ENCODE measurements around the gene C1orf226.
"Not testable (repeated sequence)": the region's sequence is repeated elsewhere in the genome, so short reads cannot be mapped to it uniquely, and the experiment has no call there.

The C1orf226 gene, protein sequence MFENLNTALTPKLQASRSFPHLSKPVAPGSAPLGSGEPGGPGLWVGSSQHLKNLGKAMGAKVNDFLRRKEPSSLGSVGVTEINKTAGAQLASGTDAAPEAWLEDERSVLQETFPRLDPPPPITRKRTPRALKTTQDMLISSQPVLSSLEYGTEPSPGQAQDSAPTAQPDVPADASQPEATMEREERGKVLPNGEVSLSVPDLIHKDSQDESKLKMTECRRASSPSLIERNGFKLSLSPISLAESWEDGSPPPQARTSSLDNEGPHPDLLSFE

DNA sequence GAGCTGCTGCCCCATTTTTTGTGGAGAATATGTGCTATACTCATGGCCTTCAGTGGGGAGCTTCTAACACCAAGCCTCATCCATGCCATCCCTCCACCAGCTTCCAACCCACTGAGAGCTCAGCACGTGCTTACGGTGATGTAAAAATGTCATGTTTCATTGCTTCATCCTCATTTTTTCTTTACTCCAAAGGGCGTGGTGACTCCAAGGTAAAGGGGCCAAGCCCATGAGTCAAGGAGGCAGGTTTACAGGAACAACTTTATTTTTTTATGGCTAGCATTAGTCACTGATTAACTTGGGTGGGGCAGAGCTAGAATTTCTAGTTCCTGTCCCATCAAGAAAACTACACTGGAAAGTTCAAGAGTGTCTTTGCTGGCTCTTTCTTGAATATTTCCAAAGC is at the start of gene C1orf226:
Gene C1orf226 (plus strand): TSS at position 346 of the 400 bp plus-strand sequence. CDS start 174 bp downstream, outside the sequence.
- no peak for DNase-seq

DNA sequence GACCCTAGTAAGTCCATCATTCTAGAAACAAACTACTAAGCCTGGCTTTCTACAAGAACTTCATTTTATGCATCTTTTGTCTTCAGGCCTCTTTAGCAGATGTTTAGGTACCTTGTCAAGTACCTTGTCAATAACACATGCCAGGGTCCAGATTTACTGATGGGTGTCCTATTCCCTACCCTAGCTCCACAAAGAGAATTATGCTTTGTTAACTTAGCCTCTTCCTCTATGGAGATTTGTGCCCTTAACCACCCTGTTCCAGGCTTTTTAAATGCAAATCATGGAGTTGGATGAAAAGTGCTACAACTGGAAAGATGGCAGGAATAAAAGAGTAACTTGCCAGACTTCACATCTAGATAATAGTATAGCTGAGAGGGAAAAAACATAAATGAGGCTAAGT is 47.5 kb upstream of the C1orf226 start:
- DNase-seq, result no peak

DNA sequence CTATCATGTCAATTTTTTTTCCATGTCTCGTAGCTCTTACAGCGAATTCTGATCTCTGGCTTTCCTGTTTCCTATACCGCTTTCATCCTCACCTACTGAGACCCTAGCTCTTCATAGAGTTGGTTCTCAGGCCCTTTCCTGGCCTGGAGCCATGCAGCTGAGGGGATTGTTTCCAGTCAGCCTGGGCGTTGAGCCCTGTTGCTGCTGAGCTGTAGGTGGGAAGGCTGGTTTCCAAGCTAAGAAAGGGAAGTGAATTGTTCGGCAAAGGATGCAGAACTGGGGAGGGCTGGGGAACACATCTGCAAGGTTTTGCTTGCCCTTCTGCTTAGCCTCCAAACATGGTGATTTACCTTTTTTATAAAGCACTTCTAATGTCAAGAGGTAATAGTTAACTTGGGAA is 46.4 kb upstream of the C1orf226 start:
- DNase-seq, result no peak

DNA sequence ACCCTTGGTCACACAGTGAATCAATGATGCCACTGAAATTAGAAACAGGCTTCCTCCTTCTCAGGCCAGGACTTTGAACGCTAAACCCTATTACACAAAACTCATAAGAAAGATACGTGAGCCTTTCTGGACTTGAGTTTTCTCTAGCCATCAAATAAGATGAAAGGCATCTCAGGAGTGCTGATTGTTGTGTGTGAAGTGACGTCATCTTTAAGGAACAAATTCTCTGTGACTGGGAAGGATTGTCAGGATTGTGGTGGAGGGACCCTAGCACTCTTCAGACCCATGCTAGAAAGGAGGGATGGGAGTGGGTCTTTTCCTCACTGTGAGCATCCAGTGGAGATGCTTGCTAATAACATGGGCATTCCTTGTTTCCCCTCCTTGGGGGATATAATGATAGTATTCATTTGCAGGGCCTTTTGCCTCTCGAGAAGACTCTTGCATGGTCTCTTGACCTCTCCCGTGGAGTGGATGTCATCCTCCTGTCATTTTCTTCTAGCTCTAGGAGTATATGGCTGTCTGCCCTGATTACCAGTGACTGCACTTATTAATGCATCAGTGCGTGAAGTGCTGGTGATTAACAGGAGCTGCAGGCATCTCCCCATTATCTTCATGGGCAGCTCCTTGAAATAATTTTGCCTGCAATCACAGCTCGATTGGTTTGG is 44.8 kb upstream of the C1orf226 start:
- DNase-seq, result no peak

DNA sequence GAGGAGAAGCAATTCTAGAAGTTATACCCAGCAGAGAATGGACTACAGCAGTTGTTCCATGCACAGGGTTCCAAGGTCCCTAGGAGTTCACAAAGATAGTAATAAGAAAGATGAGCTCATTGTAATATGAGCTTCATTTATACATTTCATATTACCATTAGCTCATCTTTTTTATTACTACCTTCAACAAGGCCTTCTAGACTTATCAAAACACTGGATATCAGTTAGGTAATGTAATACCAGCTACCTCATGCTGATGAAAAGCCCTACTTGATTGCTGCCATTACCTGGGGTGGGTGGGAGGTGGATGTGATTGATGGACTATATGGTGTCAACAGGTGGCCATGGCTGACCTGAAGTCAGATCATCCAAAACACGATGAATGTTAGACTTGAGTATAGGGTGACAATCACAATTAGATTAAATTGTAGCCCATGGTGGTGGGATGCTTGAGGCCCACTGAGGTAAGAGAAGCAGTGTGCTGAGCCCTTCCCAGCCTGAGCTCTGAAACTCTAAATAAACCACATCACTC is 39.0 kb upstream of the C1orf226 start:
- no peak for DNase-seq

DNA sequence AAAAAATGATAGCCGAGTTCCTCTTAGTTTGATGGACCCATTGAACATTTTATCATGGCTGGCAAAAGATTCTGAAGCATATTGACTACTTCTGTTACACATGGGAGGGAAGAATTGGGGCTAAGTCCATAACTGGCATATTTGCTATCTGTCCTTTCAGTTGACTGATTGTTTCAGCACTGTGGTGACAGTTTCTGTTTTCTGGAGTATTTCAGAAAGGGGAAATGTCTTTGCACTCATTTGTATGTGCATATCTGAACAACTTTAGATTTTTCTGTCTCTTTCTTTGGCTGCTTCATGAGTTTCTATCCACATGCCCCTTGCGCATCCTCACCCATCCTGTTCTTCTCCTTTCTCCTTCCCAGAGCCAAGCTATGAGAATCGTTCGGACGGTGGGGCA is 38.1 kb upstream of the C1orf226 start:
- DNase-seq, result no peak

DNA sequence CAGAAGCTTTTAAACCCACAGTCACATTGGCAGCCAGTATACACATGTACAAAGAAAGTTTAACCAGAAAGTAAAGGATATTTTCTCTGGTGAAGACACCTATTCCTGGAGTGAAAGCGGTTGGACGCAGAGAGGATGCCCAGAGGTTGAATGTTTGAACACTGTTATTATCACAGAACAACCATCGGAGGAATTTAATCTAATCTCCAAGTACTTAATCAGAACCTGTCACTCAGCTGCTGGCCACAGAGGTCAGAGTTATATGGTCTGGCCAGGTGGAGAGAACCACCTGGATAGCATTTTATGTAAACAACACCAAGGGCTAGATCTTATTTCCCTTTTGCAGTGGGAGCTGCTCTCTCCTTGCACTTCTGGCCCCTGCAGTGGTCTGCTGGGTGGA is 34.2 kb upstream of the C1orf226 start:
- no peak for DNase-seq

DNA sequence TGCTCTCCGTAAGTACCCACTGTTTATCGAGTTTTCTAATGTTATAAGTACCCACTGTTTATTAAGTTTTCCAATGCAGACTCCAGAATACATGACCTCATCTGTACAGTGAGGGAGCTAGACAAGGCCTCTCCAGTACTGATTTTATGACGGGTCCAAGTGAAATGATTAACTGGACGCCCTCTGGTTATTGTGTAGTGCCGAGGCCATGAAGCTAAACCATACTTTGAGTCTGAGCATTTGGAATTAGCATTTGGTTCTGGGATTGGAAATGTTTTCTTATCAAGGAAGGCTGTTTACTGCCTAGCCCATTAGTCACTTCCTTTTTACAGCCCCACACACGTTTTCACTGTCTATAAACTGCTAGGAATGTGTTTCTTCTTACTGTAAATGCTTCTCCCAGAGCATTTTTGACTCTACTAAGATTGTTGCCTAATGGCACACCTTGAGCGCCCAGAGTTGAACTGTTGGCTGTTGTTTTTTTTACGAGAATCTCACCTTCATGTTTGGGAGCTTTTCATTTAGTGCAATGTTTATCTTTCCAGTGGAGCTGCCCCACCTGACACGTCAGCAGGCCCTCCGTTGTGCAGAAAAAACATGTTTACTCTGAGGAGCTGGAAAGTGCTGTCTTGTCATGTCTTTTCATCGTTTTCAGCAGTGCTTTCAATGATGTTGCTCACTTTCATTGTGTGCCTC is 31.7 kb upstream of the C1orf226 start:
- DNase-seq, result no peak

DNA sequence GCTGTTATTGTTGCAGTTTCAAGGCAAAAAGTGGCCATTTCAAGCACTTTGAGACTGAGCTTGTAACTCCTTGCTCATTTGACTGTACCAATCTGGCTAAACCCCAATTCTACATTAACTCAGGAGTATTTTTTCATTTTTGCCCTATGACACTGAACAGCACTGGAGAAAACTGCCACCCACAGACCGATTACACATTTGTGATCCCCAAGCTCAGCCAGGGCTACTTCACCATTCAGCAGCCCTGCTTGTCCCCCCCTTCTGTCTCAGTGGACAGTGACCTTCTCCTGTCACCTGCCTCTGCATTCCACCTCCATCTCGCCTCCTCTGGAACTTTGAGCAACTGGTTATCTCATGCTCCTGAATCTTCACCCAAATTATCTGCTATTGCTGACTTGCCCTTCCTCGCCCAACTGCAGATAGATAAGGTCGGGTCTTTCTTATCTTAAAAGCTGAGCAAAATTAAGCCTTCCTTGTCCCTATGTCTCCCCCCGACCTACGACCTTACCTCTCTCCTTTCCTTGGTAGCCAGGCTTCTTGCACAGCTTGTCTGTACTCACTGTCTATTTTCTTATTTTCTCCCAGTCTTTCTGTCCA is 30.2 kb upstream of the C1orf226 start:
- DNase-seq, result no peak

DNA sequence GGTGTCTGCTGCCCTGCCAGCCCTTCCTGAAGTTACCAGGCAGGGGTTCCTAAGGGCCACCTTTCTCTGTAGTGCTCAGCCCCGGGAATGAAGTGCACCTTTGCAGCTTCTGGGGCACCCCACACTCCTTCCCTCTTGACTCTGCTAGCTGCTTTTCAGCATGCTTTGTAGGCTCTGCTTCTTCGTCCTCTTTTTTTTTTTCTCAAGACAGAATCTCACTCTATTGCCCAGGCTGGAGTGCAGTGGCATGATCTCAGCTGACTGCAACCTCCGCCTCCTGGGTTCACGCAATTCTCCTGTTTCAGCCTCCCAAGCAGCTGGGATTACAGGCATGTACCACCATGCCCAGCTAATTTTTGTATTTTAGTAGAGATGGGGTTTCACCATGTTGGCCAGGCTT is 29.7 kb upstream of the C1orf226 start:
- not testable (repeated sequence) for DNase-seq

DNA sequence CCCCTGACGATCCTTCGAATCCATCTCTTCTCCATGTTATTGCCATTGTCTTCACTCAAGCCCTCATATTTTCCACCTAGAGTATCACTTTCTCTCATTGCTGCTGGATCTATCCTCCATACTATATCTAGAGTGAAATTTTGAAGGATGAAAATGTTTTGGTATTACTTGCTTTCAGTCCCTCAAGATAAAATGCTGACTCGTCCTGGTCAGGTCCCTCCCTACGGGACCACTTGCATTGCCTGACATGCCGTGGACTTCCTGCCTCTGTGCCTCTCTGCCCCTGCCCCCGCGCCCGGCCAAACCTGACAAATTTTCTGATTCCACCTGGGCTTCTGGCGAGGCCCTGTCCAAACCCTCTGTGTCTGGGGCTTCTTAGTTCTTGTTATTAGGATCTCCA is 28.4 kb upstream of the C1orf226 start:
- no peak for DNase-seq

DNA sequence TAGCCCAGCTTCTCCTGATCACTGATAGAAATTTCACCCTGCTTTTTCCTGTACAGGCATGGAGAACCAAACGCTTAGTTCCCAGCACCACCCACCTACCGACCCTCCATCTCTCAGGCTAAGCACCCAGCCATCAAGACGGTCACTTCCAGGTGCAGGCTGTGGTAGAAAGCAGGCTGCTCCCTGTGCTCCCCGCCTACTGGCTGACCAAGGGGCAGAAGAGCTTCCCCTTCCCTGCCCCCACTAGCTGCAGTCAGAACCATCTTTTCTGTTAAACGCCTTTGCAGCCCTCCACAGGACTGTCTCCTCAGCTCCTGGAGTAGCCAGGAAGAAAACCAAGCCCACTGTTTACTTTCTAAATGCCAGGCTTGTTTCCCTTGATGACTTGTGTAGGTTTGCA is 27.8 kb upstream of the C1orf226 start:
- DNase-seq, result no peak

DNA sequence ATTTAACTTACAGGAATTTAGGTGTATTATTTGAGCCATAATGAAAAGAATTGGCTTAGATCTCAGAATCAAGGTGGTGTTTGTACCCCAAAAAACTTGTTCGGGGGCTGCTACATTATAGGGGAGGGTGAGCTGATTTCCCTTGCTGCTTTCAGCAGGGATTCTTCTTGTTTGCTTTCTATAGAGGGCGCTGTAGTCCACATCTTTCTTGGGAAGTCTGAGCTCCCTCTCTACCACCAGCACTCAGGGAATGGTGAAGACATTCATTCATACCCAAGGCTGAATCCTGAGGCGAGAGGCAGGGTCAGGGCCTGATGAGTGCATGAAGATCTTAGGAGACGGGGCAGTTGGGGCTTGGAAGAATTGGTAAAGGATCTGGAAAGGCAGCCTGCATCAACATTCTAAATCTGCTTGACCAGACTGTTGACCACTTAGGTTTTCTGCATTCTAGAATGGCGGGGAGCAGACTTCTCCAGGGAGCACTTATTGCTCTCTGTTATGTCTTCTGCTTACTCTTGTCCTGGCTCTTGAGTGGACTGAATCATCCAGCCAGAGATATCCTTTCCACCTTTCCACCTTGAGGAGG is 23.8 kb upstream of the C1orf226 start:
- no peak for DNase-seq

DNA sequence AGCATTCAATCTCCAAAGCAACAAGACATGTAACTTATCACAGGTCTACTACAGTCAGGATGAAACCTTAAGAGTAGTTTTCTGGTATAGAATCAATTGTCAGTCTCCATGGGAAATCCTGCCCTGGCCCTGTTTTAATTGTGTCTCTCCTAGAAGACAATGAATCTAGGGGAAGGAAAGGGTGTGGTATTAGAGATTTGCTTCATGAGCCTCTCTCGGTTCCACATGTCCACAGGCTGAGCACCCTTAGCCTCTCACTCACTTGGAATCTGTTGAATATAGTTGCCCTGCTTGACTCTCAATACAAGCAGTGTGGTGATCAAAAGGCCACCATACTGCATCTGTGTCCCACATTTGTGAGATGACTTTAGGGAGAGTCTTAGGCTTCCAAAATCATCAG is 22.6 kb upstream of the C1orf226 start:
- DNase-seq, result no peak

DNA sequence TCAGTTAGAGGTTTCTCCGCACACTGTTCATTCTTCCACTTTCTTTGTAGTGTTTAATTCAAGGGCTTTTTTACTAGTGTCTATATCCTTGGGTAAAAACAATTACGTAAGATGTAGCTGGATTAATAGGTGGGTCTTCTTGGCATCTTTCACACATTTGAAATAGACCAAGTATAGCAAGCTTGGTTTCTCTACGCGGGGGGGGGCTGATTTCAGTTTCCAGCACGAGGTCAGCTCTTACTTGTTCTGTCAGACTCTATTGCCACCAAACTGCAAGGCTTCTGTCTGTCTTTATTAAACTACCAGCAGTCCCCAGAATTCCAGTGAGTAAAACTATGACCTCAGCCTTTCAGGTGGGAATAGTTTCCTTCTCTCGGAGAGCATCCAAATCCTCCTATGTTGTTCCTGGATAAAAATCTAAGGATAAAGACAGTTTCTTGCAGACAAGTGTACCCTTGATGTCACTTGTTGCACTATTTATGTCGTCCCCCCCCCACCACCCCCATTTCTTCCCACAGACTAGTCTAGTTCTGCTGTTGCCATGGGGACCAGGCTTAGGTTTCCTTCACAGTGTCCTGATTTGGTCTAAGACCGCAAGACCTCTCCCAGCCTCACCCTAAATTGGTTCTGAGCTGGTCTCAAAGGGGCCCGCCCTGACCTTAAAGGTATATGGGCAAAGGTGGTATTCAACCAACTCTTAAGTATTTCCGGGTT is 21.8 kb upstream of the C1orf226 start:
- DNase-seq, result no peak

DNA sequence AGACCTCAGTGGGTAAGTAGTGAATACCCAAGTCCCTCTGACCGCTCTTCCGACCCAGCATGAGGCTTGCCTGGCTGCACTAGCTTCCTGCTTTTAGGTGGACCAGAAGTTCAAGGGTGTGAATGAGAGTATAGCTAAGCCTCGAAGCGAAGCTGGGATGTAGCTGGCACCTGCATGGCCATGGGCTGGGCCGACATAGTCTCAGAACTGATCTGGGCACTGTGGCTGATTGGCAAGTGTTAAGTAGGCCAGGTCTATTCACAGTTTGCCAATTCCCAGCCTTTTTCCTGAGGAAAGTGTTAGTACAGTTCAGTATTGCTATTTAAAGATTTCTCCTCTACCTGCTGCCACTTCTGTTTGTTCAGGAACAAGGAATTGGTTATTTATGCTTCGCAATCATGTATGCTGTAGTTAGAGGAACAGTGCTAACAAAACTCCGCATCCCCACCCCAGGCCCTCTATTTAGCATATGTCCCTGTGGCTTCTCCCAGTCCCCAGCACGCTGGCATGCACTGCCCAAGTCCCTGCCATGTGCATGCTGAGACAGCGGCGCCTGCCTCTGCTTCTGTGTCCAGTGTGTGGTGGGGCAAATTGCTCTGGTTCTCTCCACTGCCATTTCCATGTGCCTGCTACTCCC is 21.2 kb upstream of the C1orf226 start:
- no peak for DNase-seq

DNA sequence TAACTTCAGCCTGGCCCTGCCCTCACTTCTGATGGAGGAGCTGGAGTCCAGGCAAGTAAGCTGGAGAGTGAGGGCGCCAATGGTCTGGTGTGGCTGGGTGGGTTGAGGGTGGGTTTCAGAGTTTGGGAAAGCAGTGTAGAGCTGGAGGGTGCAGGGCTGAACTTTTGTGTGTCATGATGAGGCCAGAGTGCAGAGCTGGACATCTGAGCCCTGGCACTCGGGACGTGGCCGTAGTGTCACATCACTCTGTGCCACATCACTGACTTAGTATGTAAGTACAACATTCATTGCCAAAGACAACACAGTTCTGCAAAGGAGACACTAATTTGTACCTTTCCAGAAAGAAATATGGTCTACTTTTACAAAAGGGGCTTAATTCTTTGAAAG is 20.7 kb upstream of the C1orf226 start:
- DNase-seq, result no peak

DNA sequence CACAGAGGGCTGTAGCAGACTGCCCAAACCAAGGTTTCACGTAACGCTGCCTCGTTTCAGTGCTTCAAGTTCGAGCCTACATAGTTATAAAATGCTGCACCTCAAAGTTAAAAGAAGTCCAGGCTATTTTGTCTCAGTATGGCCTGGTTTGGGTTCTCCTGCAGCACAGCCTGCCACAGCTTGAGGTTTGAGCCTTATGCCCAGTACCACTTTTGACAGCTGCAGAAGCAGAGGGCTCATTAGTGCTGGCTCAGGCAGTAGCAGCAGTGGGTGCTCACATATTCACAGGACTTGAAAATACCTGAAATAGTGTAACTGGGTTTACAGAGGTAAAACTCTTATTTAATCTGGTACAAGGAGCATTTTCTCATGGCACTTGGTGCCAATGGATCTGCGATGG is 20.2 kb upstream of the C1orf226 start:
- no peak for DNase-seq

DNA sequence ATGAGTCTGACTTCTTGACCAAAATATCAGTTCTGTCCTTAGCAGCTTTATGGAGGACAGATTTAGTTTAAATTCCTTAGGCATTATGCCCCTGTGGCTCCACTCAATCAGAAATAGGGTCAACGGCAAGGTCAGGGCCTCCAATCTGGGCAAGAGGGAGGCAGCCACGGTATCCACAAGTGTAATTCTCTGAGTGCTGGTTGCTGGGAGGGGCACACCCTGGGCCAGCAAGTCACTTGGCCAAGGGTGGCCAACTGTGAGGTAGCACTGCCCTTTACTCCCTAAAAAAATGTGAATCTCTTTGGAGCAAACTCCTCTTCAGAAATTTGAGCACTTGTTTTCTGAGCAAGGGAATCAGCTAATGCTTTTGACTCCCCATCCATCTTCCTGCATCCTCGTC is 17.7 kb upstream of the C1orf226 start:
- no peak for DNase-seq

DNA sequence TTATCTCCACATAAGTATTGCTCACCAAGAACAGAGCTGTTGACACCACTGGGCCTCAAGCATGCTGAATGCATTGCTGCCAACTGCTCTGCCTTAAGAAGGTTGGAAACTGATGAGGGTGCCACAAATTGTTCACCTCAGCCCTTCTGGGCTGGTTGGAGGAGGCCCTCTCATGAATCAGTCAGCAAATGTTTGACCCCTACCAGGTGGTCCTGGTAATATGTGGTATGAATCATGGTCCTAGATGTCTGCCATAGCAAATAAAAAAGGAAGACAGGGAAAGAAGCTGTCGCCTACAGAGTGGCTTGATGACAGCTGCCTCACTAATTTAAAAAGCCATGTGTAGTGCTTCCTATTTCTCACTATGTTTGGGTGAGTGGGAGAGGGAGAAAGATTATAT is 17.0 kb upstream of the C1orf226 start:
- DNase-seq, result no peak

DNA sequence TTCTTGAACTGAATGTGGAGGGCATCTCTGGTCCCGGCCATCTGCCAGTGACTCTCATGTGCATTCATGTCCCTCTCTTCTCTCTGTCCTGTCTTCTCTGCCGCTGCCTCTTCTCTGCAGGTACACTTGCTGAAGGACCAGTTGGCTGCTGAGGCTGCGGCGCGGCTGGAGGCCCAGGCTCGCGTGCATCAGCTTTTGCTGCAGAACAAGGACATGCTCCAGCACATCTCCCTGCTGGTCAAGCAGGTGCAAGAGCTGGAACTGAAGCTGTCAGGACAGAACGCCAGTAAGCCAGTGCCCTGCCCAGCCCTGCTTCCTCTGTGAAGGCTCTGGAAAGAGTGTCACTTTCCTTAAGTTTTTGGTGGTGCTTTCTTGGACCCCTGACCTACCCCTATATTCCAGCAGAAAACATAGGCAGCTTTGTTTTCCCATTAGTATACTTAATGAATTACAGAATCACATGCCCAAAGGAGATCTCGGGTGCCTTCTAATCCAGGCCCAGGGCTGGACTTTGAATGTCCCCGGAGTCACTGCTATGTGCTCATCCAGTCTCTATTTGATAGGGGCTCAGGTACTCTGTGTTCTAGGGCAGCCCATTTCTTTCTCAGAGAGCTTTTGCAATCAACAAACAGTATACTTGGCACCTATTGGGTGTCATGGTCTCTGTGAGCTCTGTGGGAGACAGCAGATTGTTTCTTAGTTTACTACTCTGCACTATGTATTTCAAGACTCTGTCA is 16.1 kb upstream of the C1orf226 start:
- no peak for DNase-seq
